Testis (tissue), 3 donors: Measurements from ENCODE around the gene TMEM126A. TPM values are rescaled to one million over a fixed set of nuclear protein-coding genes. Genes with fewer than 3 reads are reported as not detected.

Experiments
- DNase-seq: peaks from one replicate; pipeline ENCODE4 v3.0.0-alpha.2; 2019
- H3K27ac ChIP-seq, 2 donors: fragments of 200-600 bp; sonication (generic); one replicate each; pipeline ENCODE4 v1.5.1; 2019
- H3K27me3 ChIP-seq: fragments of 200-600 bp; sonication (generic); one replicate; pipeline ENCODE4 v1.5.1; 2019
- H3K36me3 ChIP-seq: fragments of 200-600 bp; sonication (generic); one replicate; pipeline ENCODE4 v1.5.1; 2017; ENCODE audit warnings: low read depth; ENCODE audit errors: missing control alignments
- H3K4me1 ChIP-seq: fragments of 200-600 bp; sonication (generic); one replicate; pipeline ENCODE4 v1.5.1; 2019
- H3K4me3 ChIP-seq, 2 donors: fragments of 200-600 bp; sonication (generic); one replicate each; pipeline ENCODE4 v1.5.1; 2017 to 2019
- H3K9me3 ChIP-seq: fragments of 200-600 bp; sonication (generic); one replicate; pipeline ENCODE4 v1.5.1; 2017
- CTCF ChIP-seq, 3 experiments: fragments of 450-650 bp in 2 of 3; fragments of 200-600 bp in 1 of 3; sonication (generic) in 1 of 3; IDR thresholded peaks; one replicate each; pipeline ENCODE4 v1.5.1; 2016 to 2019; ENCODE audit warnings: antibody characterized with exemption in 3 of 3, mild to moderate bottlenecking in 2 of 3, moderate library complexity in 1 of 3
- POLR2A ChIP-seq: fragments of 450-650 bp; IDR thresholded peaks from one replicate; pipeline ENCODE4 v1.6.1; 2017; ENCODE audit warnings: antibody characterized with exemption, mild to moderate bottlenecking, moderate library complexity
- WGBS, 2 donors: methylation state at CpG; one replicate each; pipeline ENCODE4 v1.1.5; 2018; 5-methylcytosine and 5-hydroxymethylcytosine counted together
- intact Hi-C: fragments of 100-400 bp; cut with DNase I; formaldehyde crosslinking; loops from one replicate; pipeline ENCODE4 v1.15.1; 2023; ENCODE audit warnings: low total_unique reads
- polyA plus RNA-seq: library from polyadenylated mRNA; stranded (reverse); fragments of 350-450 nt; fragmentation: Illumina TruSeq; extraction: RNeasy Lipid Tissue Mini Kit (QIAGEN cat#74804); gene quantifications from one replicate; pipeline ENCODE4 v1.2.3, GENCODE V29; 2014; ENCODE audit warnings: low read depth, low replicate concordance; ENCODE audit not compliant: insufficient read depth
- total RNA-seq, 2 donors: library from RNA; depleted of rRNA; stranded (reverse); fragments of >200 nt; gene quantifications; one replicate each; pipeline ENCODE4 v1.2.3, GENCODE V29; 2016

TMEM126A gene
- total and polyA plus RNA-seq, 3 donors from 2014 or later = 19.5 to 75.4 (median 29.2) TPM

GRCh38 chr11:85619499-85619898 lies 28.3 kb upstream of the TMEM126A start:
- H3K9me3 ChIP-seq = no peaks in the 10 kb centered on the region
- intact Hi-C loops = no loop called here
- H3K4me1 ChIP-seq = no peaks in the 10 kb centered on the region
- no peak overlapping the region for H3K27ac ChIP-seq
- H3K4me3 ChIP-seq = no peak overlapping the region
- TF ChIP-seq POLR2A = no peak
- no peak for TF ChIP-seq CTCF (IDR thresholded peaks at IDR 0.05)
- no peaks in the 10 kb centered on the region for H3K27me3 ChIP-seq
- DNase-seq = no peak
- 91% methylated on average over 6 of the region's 6 CpGs for WGBS, 2 donors
- no peaks in the 10 kb centered on the region for H3K36me3 ChIP-seq

- 92% methylated on average over 3 of the region's 3 CpGs for WGBS, 2 donors
- Histone ChIP-seq H3K27me3 (no peaks in the 10 kb centered on the region), H3K9me3 (no peaks in the 10 kb centered on the region), H3K27ac (no peak overlapping the region), H3K4me3 (no peak overlapping the region), H3K4me1 (no peaks in the 10 kb centered on the region), H3K36me3 (no peaks in the 10 kb centered on the region)
- intact Hi-C loops = no loop called here
- TF ChIP-seq CTCF (IDR thresholded peaks at IDR 0.05) = no peak
- TF ChIP-seq POLR2A = no peak
- DNase-seq = no peak
These were observed 27.5 kb upstream of the TMEM126A start for GRCh38 chr11:85620256-85620655.

GRCh38 chr11:85626496-85626895 lies 21.3 kb upstream of the TMEM126A start:
- peak; percentile 23 for DNase-seq
- no peaks in the 10 kb centered on the region for H3K9me3 ChIP-seq
- 23 to 39% methylated on average over 2 of the region's 2 CpGs for WGBS, 2 donors
- H3K27me3 ChIP-seq = no peaks in the 10 kb centered on the region
- H3K36me3 ChIP-seq = no peaks in the 10 kb centered on the region
- peak overlapping the region in 1 of 2 donors; percentile 95 for H3K27ac ChIP-seq
- peaks cover 3% of the 10 kb centered on the region for H3K4me1 ChIP-seq
- H3K4me3 ChIP-seq = peak overlapping the region in 1 of 2 donors; percentile 84
- no peak for TF ChIP-seq CTCF (IDR thresholded peaks at IDR 0.05)
- intact Hi-C loops = no loop called here

- DNase-seq = peak; percentile 30
- Histone ChIP-seq H3K27me3 (no peaks in the 10 kb centered on the region), H3K27ac (peak within 1 kb of the TSS; percentile 95 to 96), H3K36me3 (no peaks in the 10 kb centered on the region), H3K4me1 (peaks cover 3% of the 10 kb centered on the region), H3K9me3 (no peaks in the 10 kb centered on the region), H3K4me3 (peak within 1 kb of the TSS; percentile 66 to 84)
- intact Hi-C loops = no loop called here
- TF ChIP-seq POLR2A (no peak), CTCF (IDR thresholded peaks at IDR 0.05) (no peak)
- 0 to 1% methylated on average over 19 to 23 of the region's 23 CpGs for WGBS, 2 donors
These were observed 20.3 kb upstream of the TMEM126A start, which contains the start of gene DLG2 for GRCh38 chr11:85627332-85627997. TSS of gene DLG2 (minus strand) at chr11:85627344.
